GM06990 (cell line): Measurements from ENCODE around the gene RTF1.

Source experiments
- DNase-seq: peaks from one replicate; pipeline ENCODE4 v3.0.0-alpha.2; 2011; ENCODE audit not compliant: insufficient read length; ENCODE audit errors: extremely low read depth
- H3K27me3 ChIP-seq: replicated peaks from 2 replicates; pipeline ENCODE4 v1.6.0; 2011; ENCODE audit warnings: low read length; ENCODE audit not compliant: control insufficient read depth, insufficient read depth
- H3K36me3 ChIP-seq: 2 replicates; pipeline ENCODE4 v1.5.1; 2011; ENCODE audit warnings: low read length; ENCODE audit not compliant: control insufficient read depth, insufficient read depth
- H3K4me3 ChIP-seq: replicated peaks from 2 replicates; pipeline ENCODE4 v1.5.1; 2011; ENCODE audit warnings: low read depth, mild to moderate bottlenecking, control low read depth, low read length
- CTCF ChIP-seq: IDR thresholded peaks from 2 replicates; pipeline ENCODE4 v1.5.1; 2011; ENCODE audit warnings: low read length, control low read depth, mild to moderate bottlenecking, inconsistent platforms; ENCODE audit not compliant: insufficient read depth, poor library complexity, severe bottlenecking

Gene RTF1

GRCh38 chr15:41492597-41493204 lies 75.8 kb downstream of the RTF1 start:
- H3K36me3 ChIP-seq: no peaks in the 10 kb centered on the region
- H3K27me3 ChIP-seq: no peaks in the 10 kb centered on the region; the same call in 1 of the 2 replicates
- no peak for DNase-seq
- no peak for TF ChIP-seq CTCF
- peak overlapping the region; percentile 61 for H3K4me3 ChIP-seq

- H3K36me3 ChIP-seq: no peaks in the 10 kb centered on the region
- no peaks in the 10 kb centered on the region; the same call in 1 of the 2 replicates for H3K27me3 ChIP-seq
- no peak for TF ChIP-seq CTCF
- peak within 1 kb of the TSS; percentile 61 for H3K4me3 ChIP-seq
- DNase-seq: peak; percentile 82
Observed at GRCh38 chr15:41493205-41493901, 76.5 kb downstream of the RTF1 start, which contains the start of gene ITPKA. Gene ITPKA, plus strand, starts transcription at chr15:41493874. Its CDS starts 54 bp downstream, at chr15:41493928.

- Histone ChIP-seq H3K27me3 (no peaks in the 10 kb centered on the region; the same call in 1 of the 2 replicates), H3K4me3 (peak overlapping the region; percentile 61), H3K36me3 (no peaks in the 10 kb centered on the region)
- no peak for DNase-seq
- no peak for TF ChIP-seq CTCF
Observed at GRCh38 chr15:41493902-41494189, 77.0 kb downstream of the RTF1 start.

- peak; percentile 59 for DNase-seq
- no peaks in the 10 kb centered on the region; the same call in 1 of the 2 replicates for H3K27me3 ChIP-seq
- H3K4me3 ChIP-seq: peak overlapping the region; percentile 61
- H3K36me3 ChIP-seq: no peaks in the 10 kb centered on the region
- TF ChIP-seq CTCF: no peak
Observed at GRCh38 chr15:41494190-41494921, 77.5 kb downstream of the RTF1 start.

GRCh38 chr15:41494922-41495735 lies 78.2 kb downstream of the RTF1 start:
- peak; percentile 52 for DNase-seq
- TF ChIP-seq CTCF: no peak
- Histone ChIP-seq H3K27me3 (no peaks in the 10 kb centered on the region; the same call in 1 of the 2 replicates), H3K4me3 (peak overlapping the region; percentile 61), H3K36me3 (no peaks in the 10 kb centered on the region)
